Thyroid gland (tissue), 4 donors: Measurements from ENCODE around the gene PCDHA11.

ENCODE experiments used
- CTCF ChIP-seq, 6 experiments: fragments of 200-600 bp in 3 of 6; fragments of 450-650 bp in 3 of 6; sonication (generic) in 3 of 6; IDR thresholded peaks; one replicate each; pipeline ENCODE4 v1.5.1; 2016 to 2019; ENCODE audit warnings: antibody characterized with exemption in 6 of 6, mild to moderate bottlenecking in 2 of 6, inconsistent platforms in 1 of 6, moderate library complexity in 1 of 6
- POLR2A ChIP-seq, 2 donors: fragments of 450-650 bp; IDR thresholded peaks; one replicate each; pipeline ENCODE4 v1.6.1; 2017; ENCODE audit warnings: antibody characterized with exemption in 2 of 2, mild to moderate bottlenecking in 2 of 2, moderate library complexity in 1 of 2

GRCh38 chr5:140840978-140841962 lies 27.5 kb upstream of the PCDHA11 start, which contains the start of gene PCDHA8:
- TF ChIP-seq CTCF (IDR thresholded peaks at IDR 0.05) (peak in 1 of 6 experiments; percentile 12), POLR2A (IDR thresholded peaks at IDR 0.05) (no peak)
